ENCODE measurements around the gene SCAMP3.
"Not testable (repeated sequence)": the region's sequence is repeated elsewhere in the genome, so short reads cannot be mapped to it uniquely, and the experiment has no call there.

Gene SCAMP3

GRCh38 chr1:155226910-155227260 lies 35.3 kb downstream of the SCAMP3 start:
- DNase-seq: peak; percentile 88

DNA sequence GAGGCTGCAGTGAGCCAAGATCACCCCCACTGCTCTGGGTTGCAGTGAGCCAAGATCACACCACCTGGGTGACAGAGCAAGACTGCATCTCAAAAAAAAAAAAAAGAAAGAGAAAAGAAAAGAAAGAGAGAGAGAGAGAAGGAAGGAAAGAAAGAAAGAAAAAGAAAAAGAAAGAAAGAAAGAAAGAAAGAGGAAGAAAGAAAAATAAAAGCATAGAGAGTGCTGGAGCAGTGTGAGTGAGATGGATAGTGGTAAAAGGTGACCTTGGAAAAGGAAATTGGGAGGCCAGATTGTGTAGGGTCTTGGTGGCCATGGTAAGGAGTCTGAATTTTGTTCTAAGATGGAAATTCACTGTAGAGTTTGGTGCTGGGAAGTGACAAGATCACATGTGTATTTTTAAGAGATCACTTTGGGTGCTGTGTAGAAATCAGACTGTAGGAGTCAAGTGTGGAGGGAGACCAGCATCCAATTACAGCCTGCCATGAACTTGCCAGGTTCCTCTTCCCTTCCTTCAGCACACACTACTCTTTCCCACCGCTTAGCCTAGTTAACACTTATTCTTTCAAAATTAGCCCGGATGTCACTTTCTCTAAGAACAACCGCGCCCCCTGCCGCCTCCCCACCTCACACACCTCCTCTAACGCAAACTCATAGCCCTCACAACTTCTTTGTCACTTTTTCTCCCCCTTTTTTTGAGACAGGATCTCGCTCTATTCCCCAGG lies 35.8 kb downstream of the SCAMP3 start:
- peak; percentile 95 for DNase-seq

DNA sequence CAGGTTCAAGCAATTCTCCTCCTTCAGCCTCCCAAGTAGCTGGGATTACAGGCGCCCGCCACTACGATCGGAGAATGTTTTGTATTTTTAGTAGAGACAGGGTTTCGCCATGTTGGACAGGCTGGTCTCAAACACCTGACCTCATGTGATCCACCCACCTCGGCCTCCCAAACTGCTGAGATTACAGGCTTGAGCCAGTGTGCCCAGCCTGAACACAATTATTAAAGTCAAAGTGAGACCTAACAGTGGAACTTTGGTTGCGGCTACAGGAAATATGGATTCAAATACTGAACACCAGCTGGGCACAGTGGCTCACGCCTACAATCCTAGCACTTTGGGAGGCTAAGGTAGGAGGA lies 36.8 kb downstream of the SCAMP3 start:
- not testable (repeated sequence) for DNase-seq

GRCh38 chr1:155223047-155223446 lies 39.1 kb downstream of the SCAMP3 start:
- no peak for DNase-seq

GRCh38 chr1:155220211-155220965 lies 41.8 kb downstream of the SCAMP3 start:
- not testable (repeated sequence) for DNase-seq

GRCh38 chr1:155219592-155220031 lies 42.5 kb downstream of the SCAMP3 start:
- peak; percentile 6 for DNase-seq

- DNase-seq: peak; percentile 60
Observed at GRCh38 chr1:155218854-155219591, 43.1 kb downstream of the SCAMP3 start.

DNA sequence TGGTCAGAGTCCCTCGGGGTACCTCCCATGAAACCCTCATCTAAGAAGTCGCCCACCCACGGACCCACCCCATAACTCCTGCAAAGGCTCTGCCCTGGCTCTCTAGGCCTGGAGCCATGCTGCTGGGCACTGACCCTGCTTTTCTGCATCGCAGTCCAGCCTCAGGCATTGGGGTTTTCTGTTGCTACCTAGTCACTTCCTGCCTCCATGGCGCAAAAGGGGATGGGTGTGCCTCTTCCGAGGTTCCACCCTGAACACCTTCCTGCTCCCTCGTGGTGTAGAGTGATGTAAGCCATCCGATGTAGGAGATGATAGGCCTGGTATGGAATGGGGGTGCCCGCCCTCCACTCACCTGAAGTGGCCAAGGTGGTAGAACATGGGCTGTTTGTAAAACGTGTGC lies 47.5 kb downstream of the SCAMP3 start:
- not testable (repeated sequence) for DNase-seq

DNA sequence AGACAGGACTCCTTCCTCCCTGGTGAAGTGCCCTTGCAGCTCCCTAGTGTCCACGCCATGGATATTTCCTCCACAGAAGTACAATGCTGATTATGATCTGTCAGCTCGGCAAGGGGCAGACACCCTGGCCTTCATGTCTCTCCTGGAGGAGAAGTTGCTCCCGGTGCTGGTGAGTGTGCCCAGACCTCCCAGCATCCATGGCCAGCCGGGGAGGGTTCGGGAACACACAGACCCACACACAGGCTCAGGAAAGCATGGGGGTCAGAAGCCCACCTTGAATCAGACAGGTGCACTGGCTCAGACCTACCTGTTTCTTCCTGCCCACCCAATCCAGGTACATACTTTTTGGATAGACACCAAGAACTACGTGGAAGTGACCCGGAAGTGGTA lies 50.1 kb downstream of the SCAMP3 start:
- DNase-seq: not testable (repeated sequence)

- DNase-seq: not testable (repeated sequence)
Observed at GRCh38 chr1:155211381-155212050, 50.6 kb downstream of the SCAMP3 start.

DNA sequence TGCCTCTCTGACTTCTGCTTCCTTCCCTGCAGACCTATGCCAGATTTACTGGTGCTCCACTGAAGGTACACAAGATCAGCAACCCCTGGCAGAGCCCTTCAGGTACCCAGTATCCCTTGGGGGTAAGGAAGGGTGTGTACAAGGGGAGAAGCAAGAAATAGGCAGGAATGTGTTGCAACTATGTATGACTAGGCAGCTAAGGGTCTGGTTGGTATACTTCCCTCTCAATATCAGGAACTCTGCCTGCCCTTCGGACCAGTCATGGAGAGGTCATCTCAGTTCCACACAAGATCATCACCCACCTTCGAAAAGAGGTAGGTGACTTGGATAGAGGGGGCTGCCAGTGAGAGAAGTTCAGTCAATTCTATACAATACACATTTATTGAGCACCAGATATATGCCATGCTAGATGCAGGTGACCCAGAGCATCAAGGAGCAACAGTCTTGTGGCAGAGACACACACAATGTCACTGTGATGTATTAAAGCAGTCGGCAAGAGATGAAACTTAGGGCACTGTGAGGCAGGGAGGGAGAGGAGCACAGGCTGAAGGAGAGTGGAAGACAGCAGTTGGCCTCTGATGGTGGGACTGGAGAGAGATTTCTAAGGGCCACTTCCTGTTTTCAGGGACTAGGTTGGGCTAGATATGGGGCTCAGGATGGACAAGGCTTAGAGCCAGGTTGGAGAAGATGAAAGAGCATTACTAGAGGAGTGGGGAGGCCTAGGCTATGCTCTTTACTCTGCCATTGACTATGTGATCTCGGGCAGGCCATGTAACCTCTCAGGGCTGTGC lies 51.7 kb downstream of the SCAMP3 start:
- no peak for DNase-seq

- DNase-seq: no peak
Observed at GRCh38 chr1:155209312-155209721, 52.8 kb downstream of the SCAMP3 start.

DNA sequence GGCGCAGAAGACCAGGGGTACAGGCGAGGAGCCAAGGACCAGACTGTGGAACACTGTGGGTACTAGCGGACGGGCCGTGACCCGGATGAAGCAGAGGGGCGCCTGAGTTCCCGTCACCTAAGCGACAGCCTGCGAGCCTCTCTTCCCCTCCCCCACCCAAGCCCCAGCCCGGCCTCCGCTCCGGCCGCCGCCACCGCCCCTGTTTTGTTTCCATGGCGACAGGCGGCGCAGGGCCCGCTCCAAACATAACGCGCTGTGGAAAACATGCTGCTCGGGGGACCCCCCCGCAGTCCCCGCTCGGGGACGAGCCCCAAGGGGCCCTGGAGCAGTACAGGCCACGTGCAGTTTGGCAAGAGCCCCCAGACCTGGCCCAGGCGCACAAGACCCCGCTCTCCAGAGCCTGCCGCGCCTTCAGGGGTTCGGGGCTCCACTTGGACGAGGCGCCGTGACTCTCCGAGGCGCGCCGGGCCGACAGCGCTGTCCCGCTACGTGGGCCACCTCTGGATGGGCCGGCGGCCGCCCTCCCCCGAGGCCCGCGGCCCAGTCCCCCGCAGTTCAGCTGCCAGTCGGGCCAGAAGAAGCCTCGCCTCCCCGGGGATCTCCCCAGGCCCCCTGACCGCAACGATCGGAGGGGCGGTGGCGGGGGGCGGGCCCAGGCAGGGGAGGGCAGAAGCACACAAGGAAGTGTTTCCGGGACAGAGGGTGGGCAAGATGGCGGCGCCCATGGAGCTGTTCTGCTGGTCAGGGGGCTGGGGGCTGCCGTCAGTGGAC lies 53.4 kb downstream of the SCAMP3 start, which contains the start of gene MTX1:
Gene MTX1, plus strand, starts transcription at position 155 of the 771 bp plus-strand sequence. Its CDS starts 110 bp downstream, at position 265.
- DNase-seq: peak; percentile 71

DNA sequence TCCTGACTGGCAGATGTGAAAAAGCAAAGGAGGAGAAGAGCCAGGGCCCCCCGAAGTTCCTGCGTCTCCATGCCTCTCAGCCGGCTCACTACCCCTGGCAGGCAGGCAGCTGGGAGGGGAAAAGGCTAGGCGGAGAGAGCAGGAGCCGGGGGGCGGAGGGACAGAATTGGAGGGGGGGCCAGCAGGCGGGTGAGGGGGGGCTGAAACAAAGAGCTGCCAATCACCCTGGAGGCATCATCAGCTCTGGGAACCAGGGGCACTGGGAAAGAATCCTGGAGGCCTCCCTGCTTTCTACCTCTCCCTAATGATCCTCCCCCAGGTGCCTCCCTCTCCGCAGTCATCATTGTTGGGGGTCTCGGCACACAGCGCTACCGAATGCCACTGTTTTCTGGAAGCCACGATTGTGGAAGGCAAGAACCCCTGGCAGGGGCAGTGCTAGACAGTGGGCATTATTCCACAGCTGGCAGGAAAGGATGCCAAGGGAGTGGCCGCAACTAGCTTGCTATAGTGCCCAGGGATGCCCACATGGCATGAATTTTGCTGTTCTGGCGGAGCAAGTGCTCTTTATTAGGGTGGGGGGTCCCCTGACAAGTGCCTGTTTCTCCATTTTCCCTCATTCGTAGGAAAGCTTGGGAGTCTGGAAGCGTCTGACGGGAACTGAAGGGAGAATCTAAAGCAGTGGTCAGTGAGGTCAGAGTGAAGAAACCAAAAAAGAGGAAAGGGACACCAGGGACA lies 54.2 kb downstream of the SCAMP3 start, which contains the start of gene THBS3:
Gene THBS3, minus strand, starts transcription at position 92 of the 735 bp plus-strand sequence. Its CDS starts 21 bp downstream, at position 71.
- DNase-seq: peak; percentile 31

DNA sequence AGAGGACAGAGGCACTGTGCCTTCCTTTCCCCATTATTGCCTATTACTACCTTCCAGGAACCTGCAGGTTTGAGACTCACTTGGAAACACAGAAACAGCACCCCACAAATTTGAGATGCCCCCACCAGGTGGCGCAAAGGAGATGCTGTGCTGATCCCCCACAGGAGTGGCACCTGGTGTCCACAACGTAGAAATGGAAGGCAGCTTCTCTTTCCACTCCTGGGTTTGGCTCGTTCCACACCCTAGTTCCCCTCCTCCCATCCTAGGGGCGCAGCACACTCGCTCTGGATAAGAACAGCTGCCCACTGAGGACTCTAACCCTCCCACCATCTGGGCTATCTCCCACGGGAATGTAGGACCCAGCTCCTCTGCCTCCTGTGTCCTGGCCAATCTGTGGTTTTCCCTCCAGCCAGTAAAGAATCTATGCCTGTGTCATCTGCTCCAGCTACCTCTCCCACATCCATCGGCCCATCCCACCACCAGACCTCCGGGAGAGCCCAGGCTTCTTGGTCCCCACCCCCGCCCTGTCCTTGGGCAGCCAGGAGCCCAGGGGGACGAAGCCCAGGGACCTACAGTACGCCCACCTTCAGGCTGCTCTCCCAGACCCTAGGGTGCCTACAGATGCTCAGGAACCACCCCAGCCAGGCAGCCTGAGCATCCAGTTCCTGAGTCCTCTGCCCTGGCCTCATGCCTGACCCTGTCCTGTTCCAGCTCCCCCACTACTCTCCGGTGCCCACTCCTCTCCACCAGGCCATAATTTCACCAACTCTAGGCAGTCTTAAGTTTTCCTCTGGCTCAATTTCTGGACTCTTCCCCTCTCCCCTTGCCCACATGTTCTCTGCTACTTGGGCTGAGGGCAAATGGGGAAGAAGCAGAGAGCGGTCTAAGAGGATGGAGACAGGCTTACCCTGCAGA lies 55.0 kb downstream of the SCAMP3 start:
- peak; percentile 83 for DNase-seq

Measured in NCI-H748 treated with DMSO at 0.1 percent for 48 hours (cell line).